ENCODE measurements around the gene UBE2D1. TPM values are rescaled to one million over a fixed set of nuclear protein-coding genes. Genes with fewer than 3 reads are reported as not detected.

Gene UBE2D1
- total and polyA plus RNA-seq, 9 of the 15 experiments (the other 6 are each of a cell fraction or from before 2014, with no cell fraction given): 4.1 to 24.4 (median 12.3) TPM

- TF ChIP-seq REST (IDR thresholded peaks at IDR 0.05; ENCODE audit: borderline replicate concordance): 0 out of 2 replicates have a peak, but pooled peaks have one; percentile 3
- TF ChIP-seq REST (CRISPR knock-in tag; IDR thresholded peaks at IDR 0.05; ENCODE audit: low read depth): peak; percentile 39; the same call in 1 of the 2 replicates
- peak; percentile 92 for TF ChIP-seq RBBP5 (IDR thresholded peaks at IDR 0.05; ENCODE audit: borderline replicate concordance, insufficient read depth, low read length, poor library complexity, severe bottlenecking)
- peak; percentile 63 for TF ChIP-seq FUS (optimal IDR thresholded peaks at IDR 0.05; ENCODE audit: low read depth, low read length)
- TF ChIP-seq PRPF4 (IDR thresholded peaks at IDR 0.05; ENCODE audit: insufficient read depth, low read depth, low read length, poor library complexity, severe bottlenecking): no peak
- TF ChIP-seq L3MBTL2 (IDR thresholded peaks at IDR 0.05): peak; percentile 50; the same call in 1 of the 2 replicates
- TF ChIP-seq ARID3A (IDR thresholded peaks at IDR 0.05; ENCODE audit: borderline replicate concordance, low read depth, low read length): no peak
- TF ChIP-seq ELF1 (tag; IDR thresholded peaks at IDR 0.05): peak; percentile 83
- no peak for TF ChIP-seq TEAD2 (tag; IDR thresholded peaks at IDR 0.05)
- TF ChIP-seq TAF1 (IDR thresholded peaks at IDR 0.05; ENCODE audit: control insufficient read depth, extremely low read depth, insufficient read depth, low read length, severe bottlenecking): peak; percentile 84
- peak; percentile 89 for TF ChIP-seq HINFP (tag; conservative IDR thresholded peaks at IDR 0.05; ENCODE audit: low read depth)
- no peak for TF ChIP-seq ZNF778 (CRISPR knock-in tag; IDR thresholded peaks at IDR 0.05)
- peak; percentile 52 to 77; a peak in 3 of 4 replicates for TF ChIP-seq MNT (conservative IDR thresholded peaks at IDR 0.05)
- peak; percentile 19; the same call in 1 of the 2 replicates for TF ChIP-seq EP400 (IDR thresholded peaks at IDR 0.05)
Measured at GRCh38 chr10:58334817-58335305, at the start of gene UBE2D1 (continued).

Measured in K562 (cell line).